Measurements from ENCODE around the gene CCDC149.

CCDC149 gene

DNA sequence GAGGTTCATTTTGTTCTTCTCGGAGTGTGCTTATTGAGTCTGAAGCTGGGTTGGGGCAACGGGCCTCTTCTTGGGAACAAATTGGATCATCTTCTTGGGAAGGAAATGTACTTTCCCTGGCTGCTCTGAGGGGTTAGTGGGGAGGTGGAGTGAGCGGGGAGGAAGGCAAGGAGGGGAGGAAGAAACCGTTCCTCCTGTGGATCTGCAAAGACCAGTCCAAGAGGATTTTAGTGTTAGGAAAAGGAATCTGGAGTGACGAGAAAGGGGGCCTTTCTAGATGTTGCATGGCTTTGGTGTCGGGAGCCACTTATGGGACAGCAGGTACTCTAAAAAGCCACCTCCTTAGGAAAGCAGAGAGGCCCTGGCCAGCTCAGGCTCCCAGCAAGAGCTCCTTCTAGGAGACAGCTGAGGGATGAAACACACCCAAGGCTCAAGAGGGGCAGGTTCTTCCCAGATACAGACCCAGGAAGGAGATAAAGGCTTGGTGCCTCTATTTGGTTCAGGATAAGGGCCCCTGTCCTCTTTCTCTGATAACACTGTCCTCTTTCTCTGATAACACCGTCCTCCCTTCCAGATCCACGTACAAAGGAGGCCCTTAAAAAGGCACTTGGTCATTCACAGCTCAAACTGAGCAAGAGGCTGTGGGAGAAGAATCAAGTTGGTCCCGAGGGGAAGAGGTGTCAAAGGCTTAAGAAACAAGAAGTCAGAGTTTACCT, 117.0 kb downstream of the CCDC149 start:
- Histone ChIP-seq H3K36me3 (ENCODE audit: insufficient read depth, low read length) (no peaks in the 10 kb centered on the region), H2AFZ (ENCODE audit: low read depth, low read length) (no peak overlapping the region), H3K9me3 (ENCODE audit: insufficient read depth, low read length, severe bottlenecking) (no peaks in the 10 kb centered on the region), H3K4me1 (ENCODE audit: insufficient read depth, low read length) (no peaks in the 10 kb centered on the region), H3K27me3 (ENCODE audit: insufficient read depth, low read length, poor library complexity) (no peaks in the 10 kb centered on the region), H3K4me3 (ENCODE audit: low read depth in 1 of 2, low read length in 2 of 2) (no peak overlapping the region), H3K9ac (ENCODE audit: low read depth, low read length) (no peak overlapping the region), H3K79me2 (ENCODE audit: insufficient read depth, low read length) (no peaks in the 10 kb centered on the region), H3K27ac (ENCODE audit: low read length) (no peak overlapping the region), H4K20me1 (ENCODE audit: insufficient read depth, low read length) (no peaks in the 10 kb centered on the region), H3K4me2 (ENCODE audit: insufficient read depth, low read length) (no peak overlapping the region)
- DNase-seq: no peak
- no peak for ATAC-seq (ENCODE audit: insufficient read depth, low read depth)
- TF ChIP-seq EZH2 (IDR thresholded peaks at IDR 0.05; ENCODE audit: borderline replicate concordance, low read depth, low read length, severe bottlenecking): no peak
- TF ChIP-seq, protein P1, sequence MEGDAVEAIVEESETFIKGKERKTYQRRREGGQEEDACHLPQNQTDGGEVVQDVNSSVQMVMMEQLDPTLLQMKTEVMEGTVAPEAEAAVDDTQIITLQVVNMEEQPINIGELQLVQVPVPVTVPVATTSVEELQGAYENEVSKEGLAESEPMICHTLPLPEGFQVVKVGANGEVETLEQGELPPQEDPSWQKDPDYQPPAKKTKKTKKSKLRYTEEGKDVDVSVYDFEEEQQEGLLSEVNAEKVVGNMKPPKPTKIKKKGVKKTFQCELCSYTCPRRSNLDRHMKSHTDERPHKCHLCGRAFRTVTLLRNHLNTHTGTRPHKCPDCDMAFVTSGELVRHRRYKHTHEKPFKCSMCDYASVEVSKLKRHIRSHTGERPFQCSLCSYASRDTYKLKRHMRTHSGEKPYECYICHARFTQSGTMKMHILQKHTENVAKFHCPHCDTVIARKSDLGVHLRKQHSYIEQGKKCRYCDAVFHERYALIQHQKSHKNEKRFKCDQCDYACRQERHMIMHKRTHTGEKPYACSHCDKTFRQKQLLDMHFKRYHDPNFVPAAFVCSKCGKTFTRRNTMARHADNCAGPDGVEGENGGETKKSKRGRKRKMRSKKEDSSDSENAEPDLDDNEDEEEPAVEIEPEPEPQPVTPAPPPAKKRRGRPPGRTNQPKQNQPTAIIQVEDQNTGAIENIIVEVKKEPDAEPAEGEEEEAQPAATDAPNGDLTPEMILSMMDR (IDR thresholded peaks at IDR 0.05; ENCODE audit: borderline replicate concordance, extremely low read depth, low read length, poor library complexity, severe bottlenecking): no peak

DNA sequence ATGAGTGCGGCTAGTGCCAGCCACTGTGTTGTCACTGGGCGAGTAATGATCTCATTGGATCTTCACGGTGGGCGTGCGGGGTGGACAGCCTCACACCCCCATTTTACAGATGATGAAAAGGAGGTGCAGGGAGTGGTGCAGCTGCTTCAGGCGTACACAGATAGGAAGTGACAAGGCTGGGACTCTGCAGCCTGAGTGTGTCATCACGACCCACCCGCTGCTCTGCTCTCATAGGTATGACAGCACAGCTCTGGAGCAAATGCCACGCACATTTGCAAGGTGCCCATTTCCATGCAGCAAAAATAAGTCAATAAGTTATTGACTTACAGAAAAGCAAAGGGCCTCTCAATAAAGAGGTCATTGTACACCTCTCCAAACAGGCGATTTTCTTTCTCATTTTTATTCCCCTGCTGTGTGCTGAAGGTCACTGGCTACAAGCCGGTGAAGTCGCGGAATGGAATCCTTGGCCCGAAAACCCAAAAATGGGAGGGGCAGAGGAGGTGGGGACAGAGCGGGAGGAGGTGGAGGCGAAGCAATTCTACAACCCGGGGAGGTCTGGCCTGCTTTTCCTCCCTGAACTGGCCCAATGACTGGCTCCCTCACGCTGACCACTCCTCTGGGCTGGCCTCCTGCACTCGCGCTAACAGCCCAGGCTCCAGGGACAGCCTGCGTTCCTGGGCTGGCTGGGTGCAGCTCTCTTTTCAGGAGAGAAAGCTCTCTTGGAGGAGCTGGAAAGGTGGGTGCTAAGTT, 117.8 kb downstream of the CCDC149 start, which contains the start of gene SOD3:
SOD3 (plus strand) TSS at position 658 of the 750 bp plus-strand sequence. CDS start 3,949 bp downstream, outside the sequence.
- H3K4me2 ChIP-seq (ENCODE audit: insufficient read depth, low read length): no peak within 1 kb of the TSS
- no peak within 1 kb of the TSS for H3K27ac ChIP-seq (ENCODE audit: low read length)
- H3K79me2 ChIP-seq (ENCODE audit: insufficient read depth, low read length): no peaks in the 10 kb centered on the region
- H2AFZ ChIP-seq (ENCODE audit: low read depth, low read length): no peak within 1 kb of the TSS
- H3K4me1 ChIP-seq (ENCODE audit: insufficient read depth, low read length): no peaks in the 10 kb centered on the region
- H3K4me3 ChIP-seq (ENCODE audit: low read depth in 1 of 2, low read length in 2 of 2): no peak within 1 kb of the TSS
- no peaks in the 10 kb centered on the region for H3K36me3 ChIP-seq (ENCODE audit: insufficient read depth, low read length)
- DNase-seq (no peak), ATAC-seq (ENCODE audit: insufficient read depth, low read depth) (no peak)
- TF ChIP-seq EZH2 (IDR thresholded peaks at IDR 0.05; ENCODE audit: borderline replicate concordance, low read depth, low read length, severe bottlenecking): no peak
- H3K9me3 ChIP-seq (ENCODE audit: insufficient read depth, low read length, severe bottlenecking): no peaks in the 10 kb centered on the region
- H4K20me1 ChIP-seq (ENCODE audit: insufficient read depth, low read length): no peaks in the 10 kb centered on the region
- no peak within 1 kb of the TSS for H3K9ac ChIP-seq (ENCODE audit: low read depth, low read length)
- no peaks in the 10 kb centered on the region for H3K27me3 ChIP-seq (ENCODE audit: insufficient read depth, low read length, poor library complexity)

DNA sequence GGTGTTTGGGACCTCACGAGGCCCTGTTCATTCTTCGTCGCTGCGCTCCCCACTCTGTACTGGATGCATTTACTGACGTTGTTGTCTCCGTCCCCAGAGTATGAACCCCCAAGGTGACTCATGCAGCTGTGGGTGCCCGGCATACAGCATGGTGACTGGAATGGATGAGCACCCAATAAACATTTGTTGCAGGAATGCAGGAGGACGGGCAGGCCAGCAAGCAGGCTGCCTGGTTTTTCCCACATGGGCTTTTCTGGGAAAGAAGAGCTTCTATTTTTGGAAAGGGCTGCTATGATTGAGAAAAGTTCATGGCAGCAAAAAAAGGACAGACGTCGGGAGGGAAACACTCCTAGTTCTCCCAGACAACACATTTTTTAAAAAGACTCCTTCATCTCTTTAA, 118.4 kb downstream of the CCDC149 start:
- no peak overlapping the region for H3K4me2 ChIP-seq (ENCODE audit: insufficient read depth, low read length)

More for the DNA sequence above, 118.4 kb downstream of the CCDC149 start:
- no peaks in the 10 kb centered on the region for H3K36me3 ChIP-seq (ENCODE audit: insufficient read depth, low read length)
- H3K9me3 ChIP-seq (ENCODE audit: insufficient read depth, low read length, severe bottlenecking): no peaks in the 10 kb centered on the region
- H4K20me1 ChIP-seq (ENCODE audit: insufficient read depth, low read length): no peaks in the 10 kb centered on the region
- H3K27ac ChIP-seq (ENCODE audit: low read length): no peak overlapping the region
- no peaks in the 10 kb centered on the region for H3K4me1 ChIP-seq (ENCODE audit: insufficient read depth, low read length)
- H3K79me2 ChIP-seq (ENCODE audit: insufficient read depth, low read length): no peaks in the 10 kb centered on the region
- H3K27me3 ChIP-seq (ENCODE audit: insufficient read depth, low read length, poor library complexity): no peaks in the 10 kb centered on the region
- H3K9ac ChIP-seq (ENCODE audit: low read depth, low read length): no peak overlapping the region
- TF ChIP-seq EZH2 (IDR thresholded peaks at IDR 0.05; ENCODE audit: borderline replicate concordance, low read depth, low read length, severe bottlenecking): no peak
- TF ChIP-seq, protein P1 (IDR thresholded peaks at IDR 0.05; ENCODE audit: borderline replicate concordance, extremely low read depth, low read length, poor library complexity, severe bottlenecking): no peak
- no peak overlapping the region for H2AFZ ChIP-seq (ENCODE audit: low read depth, low read length)
- DNase-seq (no peak), ATAC-seq (ENCODE audit: insufficient read depth, low read depth) (no peak)
- no peak overlapping the region for H3K4me3 ChIP-seq (ENCODE audit: low read depth in 1 of 2, low read length in 2 of 2)

Data from DND-41 (cell line).